Gastroesophageal sphincter (tissue), 3 donors: Measurements from ENCODE around the gene BAHCC1.

Experiments
- CTCF ChIP-seq, 4 experiments: fragments of 200-600 bp in 2 of 4; fragments of 450-650 bp in 2 of 4; sonication (generic) in 1 of 4; IDR thresholded peaks; one replicate each; pipeline ENCODE4 v1.5.1; 2017 to 2019; ENCODE audit warnings: antibody characterized with exemption in 4 of 4, mild to moderate bottlenecking in 2 of 4, moderate library complexity in 2 of 4
- POLR2A ChIP-seq, 2 donors: fragments of 450-650 bp; IDR thresholded peaks; one replicate each; pipeline ENCODE4 v1.6.1; 2017; ENCODE audit warnings: antibody characterized with exemption in 2 of 2, mild to moderate bottlenecking in 2 of 2, moderate library complexity in 1 of 2

GRCh38 chr17:81486199-81486810, 91.0 kb downstream of the BAHCC1 start:
- TF ChIP-seq CTCF (IDR thresholded peaks at IDR 0.05) (no peak), POLR2A (IDR thresholded peaks at IDR 0.05) (no peak)
